Testis (tissue), 2 donors: ENCODE measurements around the gene SP7.

Source experiments
- POLR2A ChIP-seq: fragments of 450-650 bp; IDR thresholded peaks from one replicate; pipeline ENCODE4 v1.6.1; 2017; ENCODE audit warnings: antibody characterized with exemption, mild to moderate bottlenecking, moderate library complexity
- TF ChIP-seq, protein P1 (sequence below), 3 experiments: fragments of 450-650 bp in 2 of 3; fragments of 200-600 bp in 1 of 3; sonication (generic) in 1 of 3; IDR thresholded peaks; one replicate each; pipeline ENCODE4 v1.5.1; 2016 to 2019; ENCODE audit warnings: antibody characterized with exemption in 3 of 3, mild to moderate bottlenecking in 2 of 3, moderate library complexity in 1 of 3

DNA sequence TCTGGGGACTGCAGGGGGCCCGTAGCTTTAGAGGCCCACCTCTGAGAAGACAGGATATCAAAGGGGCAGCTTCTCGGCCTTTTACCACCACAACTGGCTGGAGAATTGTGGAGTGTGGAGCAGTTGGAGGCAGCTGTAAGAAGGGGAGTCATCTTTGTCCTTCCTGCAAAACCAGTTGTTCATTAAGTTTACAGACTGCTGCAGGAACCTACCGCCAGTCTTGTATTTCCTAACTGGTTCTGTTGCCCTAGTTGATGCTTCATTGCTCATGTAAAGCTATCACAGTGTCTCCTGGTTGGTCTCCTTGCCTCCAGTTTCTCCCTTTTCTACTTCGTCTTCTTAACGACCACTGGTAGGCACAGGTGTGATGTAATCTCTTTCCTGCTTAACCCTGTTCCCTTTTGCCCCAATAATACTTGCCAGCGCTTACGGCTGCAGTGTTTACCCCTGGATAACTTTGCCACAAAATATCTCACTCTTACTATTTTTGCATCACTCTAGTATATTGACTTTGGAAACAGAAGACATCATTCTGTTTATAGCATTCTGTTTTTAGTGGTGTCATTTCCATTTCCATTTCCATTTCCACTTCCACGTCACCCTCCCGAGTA, 56.2 kb downstream of the SP7 start:
- TF ChIP-seq, protein P1, sequence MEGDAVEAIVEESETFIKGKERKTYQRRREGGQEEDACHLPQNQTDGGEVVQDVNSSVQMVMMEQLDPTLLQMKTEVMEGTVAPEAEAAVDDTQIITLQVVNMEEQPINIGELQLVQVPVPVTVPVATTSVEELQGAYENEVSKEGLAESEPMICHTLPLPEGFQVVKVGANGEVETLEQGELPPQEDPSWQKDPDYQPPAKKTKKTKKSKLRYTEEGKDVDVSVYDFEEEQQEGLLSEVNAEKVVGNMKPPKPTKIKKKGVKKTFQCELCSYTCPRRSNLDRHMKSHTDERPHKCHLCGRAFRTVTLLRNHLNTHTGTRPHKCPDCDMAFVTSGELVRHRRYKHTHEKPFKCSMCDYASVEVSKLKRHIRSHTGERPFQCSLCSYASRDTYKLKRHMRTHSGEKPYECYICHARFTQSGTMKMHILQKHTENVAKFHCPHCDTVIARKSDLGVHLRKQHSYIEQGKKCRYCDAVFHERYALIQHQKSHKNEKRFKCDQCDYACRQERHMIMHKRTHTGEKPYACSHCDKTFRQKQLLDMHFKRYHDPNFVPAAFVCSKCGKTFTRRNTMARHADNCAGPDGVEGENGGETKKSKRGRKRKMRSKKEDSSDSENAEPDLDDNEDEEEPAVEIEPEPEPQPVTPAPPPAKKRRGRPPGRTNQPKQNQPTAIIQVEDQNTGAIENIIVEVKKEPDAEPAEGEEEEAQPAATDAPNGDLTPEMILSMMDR (IDR thresholded peaks at IDR 0.05), result no peak
- TF ChIP-seq POLR2A, result no peak
